GM18951 (cell line): ENCODE results near the gene DQX1.
"Not testable (repeated sequence)": the region's sequence is repeated elsewhere in the genome, so short reads cannot be mapped to it uniquely, and the experiment has no call there.

Source experiments
- POLR2A ChIP-seq: IDR thresholded peaks from 4 replicates; pipeline ENCODE4 v1.6.1; 2011; ENCODE audit warnings: mild to moderate bottlenecking; ENCODE audit not compliant: insufficient read length, insufficient read depth; ENCODE audit errors: extremely low read depth
- in situ Hi-C: fragments of 300-500 bp; cut with MboI; formaldehyde crosslinking; loops from one replicate; pipeline ENCODE4 v1.12.0; 2022; ENCODE audit warnings: low sequenced_read_pairs, mixed read lengths, inconsistent platforms; ENCODE audit not compliant: unreplicated experiment

Gene DQX1

GRCh38 chr2:74496997-74497776, 28.8 kb downstream of the DQX1 start:
- in situ Hi-C loops: no loop called here
- TF ChIP-seq POLR2A: no peak

- in situ Hi-C loops: no loop called here
- no peak for TF ChIP-seq POLR2A
Observed at GRCh38 chr2:74495440-74495839, 30.6 kb downstream of the DQX1 start.

- in situ Hi-C loops: no loop called here
- TF ChIP-seq POLR2A: no peak
Observed at GRCh38 chr2:74493546-74493945, 32.5 kb downstream of the DQX1 start.

GRCh38 chr2:74491648-74492544, 34.1 kb downstream of the DQX1 start:
- TF ChIP-seq POLR2A: no peak

GRCh38 chr2:74489906-74490305, 36.1 kb downstream of the DQX1 start:
- TF ChIP-seq POLR2A: no peak
- in situ Hi-C loops: no loop called here

More at GRCh38 chr2:74491648-74492544, 34.1 kb downstream of the DQX1 start:
- in situ Hi-C loops: no loop called here

- in situ Hi-C loops: no loop called here
- no peak for TF ChIP-seq POLR2A
Observed at GRCh38 chr2:74488643-74489481, 37.2 kb downstream of the DQX1 start.

GRCh38 chr2:74486141-74486540, 39.9 kb downstream of the DQX1 start:
- in situ Hi-C loops: no loop called here
- TF ChIP-seq POLR2A: no peak

- in situ Hi-C loops: not testable (repeated sequence)
Observed at GRCh38 chr2:74483675-74484164, 42.3 kb downstream of the DQX1 start.

- in situ Hi-C loops: no loop called here
- TF ChIP-seq POLR2A: peak; percentile 77
Observed at GRCh38 chr2:74482801-74483674, 43.0 kb downstream of the DQX1 start, which contains the start of the genes CCDC142 and TTC31. CCDC142 (minus strand) TSS chr2:74482998; CDS start chr2:74482837, 161 bp downstream. TTC31 (plus strand) TSS chr2:74483081; CDS start chr2:74483096, 15 bp downstream.

GRCh38 chr2:74481961-74482800, 43.9 kb downstream of the DQX1 start:
- no peak for TF ChIP-seq POLR2A
- in situ Hi-C loops: no loop called here

GRCh38 chr2:74481431-74481830, 44.6 kb downstream of the DQX1 start:
- TF ChIP-seq POLR2A: no peak

More at GRCh38 chr2:74481431-74481830, 44.6 kb downstream of the DQX1 start:
- in situ Hi-C loops: no loop called here
